NCI-H146 (cell line): ENCODE data around the gene GPHN.
"Not testable (repeated sequence)": the region's sequence is repeated elsewhere in the genome, so short reads cannot be mapped to it uniquely, and the experiment has no call there.

Experiments used
- DNase-seq: peaks from one replicate; lab custom pipeline; 2025; lab: John Stamatoyannopoulos, UW

GPHN gene

GRCh38 chr14:66804141-66804540 is 296.2 kb downstream of the GPHN start:
- no peak for DNase-seq

- no peak for DNase-seq
These were observed 305.7 kb downstream of the GPHN start for GRCh38 chr14:66813636-66814035.

- no peak for DNase-seq
These were observed 307.7 kb downstream of the GPHN start for GRCh38 chr14:66815687-66816086.

DNA sequence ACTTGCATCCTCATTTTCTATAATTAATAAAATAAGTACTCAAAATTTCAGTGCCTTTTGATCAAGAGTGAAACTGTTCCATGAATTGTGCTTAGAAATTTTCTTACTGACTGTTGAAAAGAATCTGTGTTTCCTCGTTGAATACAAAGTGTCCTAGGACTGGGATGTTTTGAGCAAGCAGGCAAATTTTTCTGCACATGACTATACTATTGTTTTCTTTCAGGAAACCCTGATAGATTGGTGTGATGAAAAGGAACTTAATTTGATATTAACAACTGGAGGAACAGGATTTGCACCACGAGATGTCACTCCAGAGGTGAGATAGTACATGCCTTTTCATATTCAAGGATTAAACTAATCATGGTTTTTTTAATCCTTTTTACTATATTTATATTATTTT is 316.3 kb downstream of the GPHN start:
- no peak for DNase-seq

GRCh38 chr14:66827182-66827581 is 319.2 kb downstream of the GPHN start:
- DNase-seq = no peak

- DNase-seq = no peak
These were observed 323.2 kb downstream of the GPHN start for GRCh38 chr14:66831173-66831572.

GRCh38 chr14:66833816-66834215 is 325.9 kb downstream of the GPHN start:
- DNase-seq = no peak

GRCh38 chr14:66837436-66837835 is 329.5 kb downstream of the GPHN start:
- not testable (repeated sequence) for DNase-seq

DNA sequence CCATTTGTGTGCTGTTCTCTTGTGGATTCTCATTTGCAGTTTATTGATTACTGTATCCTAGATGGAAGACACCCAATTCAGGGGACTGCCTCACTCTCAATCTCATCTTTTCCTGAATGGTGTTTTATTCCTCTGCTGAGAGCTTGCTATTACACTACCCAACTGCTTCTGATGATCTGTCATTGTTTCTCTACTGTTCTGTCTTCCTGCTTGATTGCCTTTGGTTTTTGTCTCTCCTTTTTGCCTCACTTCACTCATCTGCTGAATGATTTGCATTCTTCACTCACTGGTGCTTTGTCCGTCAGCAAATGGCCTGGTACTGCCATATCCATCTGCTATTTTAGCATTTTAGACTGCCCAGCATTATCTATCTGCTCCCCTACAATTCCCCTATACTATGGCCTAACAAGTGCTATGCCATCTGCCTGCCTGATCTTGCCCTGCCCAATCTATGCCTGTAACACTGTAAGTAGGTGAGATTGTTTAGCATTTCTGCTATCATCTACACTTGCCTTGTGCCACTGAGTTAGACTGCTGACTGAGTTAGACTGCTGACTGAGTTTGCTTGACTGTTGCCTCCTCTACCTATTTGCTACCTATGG is 335.1 kb downstream of the GPHN start:
- DNase-seq = no peak

GRCh38 chr14:66850258-66850888 is 342.4 kb downstream of the GPHN start:
- DNase-seq = no peak

DNA sequence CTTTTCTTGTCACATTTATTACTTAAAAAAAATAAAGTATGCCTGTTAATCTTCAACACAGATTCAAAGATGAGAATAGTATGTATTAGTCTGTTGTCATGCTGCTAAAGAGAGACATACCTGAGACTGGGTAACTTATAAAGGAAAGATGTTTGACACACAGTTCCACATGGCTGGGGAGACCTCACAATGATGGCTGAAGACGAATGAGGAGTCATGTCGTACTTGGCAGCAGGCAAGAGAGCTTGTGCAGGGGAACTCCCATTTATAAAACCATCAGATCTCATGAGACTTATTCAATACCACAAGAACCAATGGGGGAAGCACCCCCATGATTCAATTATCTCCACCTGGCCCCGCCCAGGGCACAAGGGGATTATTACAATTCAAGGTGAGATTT is 345.4 kb downstream of the GPHN start:
- DNase-seq = no peak

GRCh38 chr14:66857867-66858266 is 349.9 kb downstream of the GPHN start:
- DNase-seq = no peak

- DNase-seq = no peak
These were observed 351.2 kb downstream of the GPHN start for GRCh38 chr14:66859063-66859671.

- no peak for DNase-seq
These were observed 373.6 kb downstream of the GPHN start for GRCh38 chr14:66881596-66881995.

- no peak for DNase-seq
These were observed 376.2 kb downstream of the GPHN start for GRCh38 chr14:66884149-66884548.

- no peak for DNase-seq
These were observed 392.8 kb downstream of the GPHN start for GRCh38 chr14:66900719-66901118.

DNA sequence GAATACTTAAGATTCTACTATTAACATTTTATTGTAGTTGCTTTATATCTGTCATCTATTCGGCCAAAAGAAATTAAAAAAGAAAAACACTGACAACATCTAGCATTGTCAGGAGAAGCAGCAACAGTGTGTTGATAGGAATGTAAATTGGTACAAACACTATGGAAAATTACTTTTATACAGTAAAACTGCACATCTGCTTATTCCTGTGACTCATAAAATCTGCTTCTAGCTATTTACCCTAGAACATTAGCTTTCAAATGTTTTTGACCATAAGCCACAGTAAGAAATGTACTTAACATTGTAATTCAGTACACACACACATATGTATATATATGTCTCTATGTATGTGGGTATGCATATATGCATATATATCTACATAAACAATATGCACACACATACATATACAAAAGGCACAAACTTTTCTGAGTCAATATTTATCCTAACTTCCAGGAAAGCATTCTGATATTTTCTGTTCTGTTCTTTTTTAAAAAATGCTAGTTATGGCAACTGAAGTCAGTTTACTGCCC is 402.4 kb downstream of the GPHN start:
- no peak for DNase-seq

DNA sequence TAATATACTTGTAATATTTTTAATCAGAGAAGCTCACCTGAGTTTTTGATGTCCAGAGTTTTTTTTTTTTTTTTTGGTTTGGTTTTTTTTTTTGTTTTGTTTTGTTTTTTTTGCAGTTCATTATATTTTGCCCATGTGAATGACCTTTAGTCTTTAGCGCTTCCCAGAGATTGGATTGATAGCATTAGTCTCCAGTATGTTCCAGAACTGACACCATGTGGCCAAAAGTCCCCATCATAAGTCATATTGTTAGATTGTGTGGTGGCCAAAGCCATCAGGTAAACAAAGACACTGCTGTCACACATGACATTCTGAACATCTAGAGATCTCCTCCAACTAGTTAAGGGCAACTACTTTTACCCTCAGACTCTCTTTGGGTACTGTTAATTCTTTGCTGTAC is 408.5 kb downstream of the GPHN start:
- DNase-seq = no peak

GRCh38 chr14:66918527-66918926 is 410.6 kb downstream of the GPHN start:
- no peak for DNase-seq

GRCh38 chr14:66920196-66920595 is 412.2 kb downstream of the GPHN start:
- no peak for DNase-seq

- no peak for DNase-seq
These were observed 415.3 kb downstream of the GPHN start for GRCh38 chr14:66923251-66923650.

DNA sequence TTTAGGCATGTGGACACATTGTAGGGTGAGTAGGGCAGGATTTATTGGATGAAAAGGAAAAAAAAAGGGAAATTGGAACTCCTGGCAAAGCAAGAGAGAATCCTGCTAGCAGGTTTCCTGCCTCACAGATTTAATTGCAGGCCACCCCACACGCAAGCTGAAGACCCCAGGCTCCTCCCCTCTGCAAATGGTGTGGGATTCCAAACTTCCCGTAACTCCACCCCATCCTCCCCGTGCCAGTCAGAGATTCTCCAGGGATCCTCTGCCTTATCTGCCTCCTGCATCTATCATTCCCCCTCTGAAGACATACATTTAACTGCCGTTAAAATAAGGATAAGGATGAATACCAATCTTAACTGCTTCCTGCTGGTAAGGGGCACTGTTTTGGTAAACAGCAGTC is 431.5 kb downstream of the GPHN start:
- no peak for DNase-seq

- no peak for DNase-seq
These were observed 436.9 kb downstream of the GPHN start for GRCh38 chr14:66944872-66945271.

GRCh38 chr14:66955159-66955558 is 447.2 kb downstream of the GPHN start:
- DNase-seq = no peak
